CD4-positive, alpha-beta T cell treated with Interleukin-15 for 4 hours (primary cell): ENCODE measurements around the gene C11orf65.
"Not testable (repeated sequence)": the region's sequence is repeated elsewhere in the genome, so short reads cannot be mapped to it uniquely, and the experiment has no call there.

ENCODE experiments used
- DNase-seq: peaks from one replicate; pipeline ENCODE4 v3.0.0-alpha.2; 2020; ENCODE audit warnings: low spot score

Gene C11orf65

DNA sequence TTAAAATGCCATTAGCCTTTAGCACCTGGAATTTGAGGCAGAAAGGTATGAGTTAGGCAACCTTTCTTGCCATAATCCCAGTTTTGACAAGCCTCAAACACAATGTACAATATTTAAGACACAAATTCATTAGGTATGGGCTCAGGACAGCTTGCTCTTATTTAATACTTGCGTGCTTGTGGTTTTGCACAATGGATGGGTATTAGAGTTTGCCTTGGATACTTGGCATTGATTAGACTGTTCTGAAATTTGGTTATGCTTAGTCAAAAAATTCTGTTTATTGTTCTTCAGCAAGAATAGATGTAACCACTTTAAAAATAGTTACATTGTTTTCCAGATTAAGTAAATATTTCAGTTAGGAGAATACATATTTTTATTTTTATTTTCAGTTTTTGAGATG lies 5.4 kb upstream of the C11orf65 start:
- DNase-seq = no peak

DNA sequence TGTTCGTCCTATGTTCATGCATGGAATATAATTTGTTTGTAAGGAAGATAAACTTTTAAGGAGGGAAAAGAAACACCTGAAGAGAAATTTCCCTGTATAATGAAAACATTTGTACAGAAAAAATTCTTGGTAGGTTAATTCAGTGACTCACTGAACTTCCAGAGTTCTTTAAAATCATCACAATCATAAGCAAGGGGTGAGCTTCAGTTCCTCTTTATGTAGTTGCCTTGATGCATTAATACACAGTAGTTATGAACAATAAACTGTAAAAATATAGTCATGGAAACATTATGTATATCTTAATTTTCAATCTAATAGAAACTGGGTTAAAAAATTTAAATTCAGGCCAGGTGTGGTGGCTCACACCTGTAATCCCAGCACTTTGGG lies 1.1 kb upstream of the C11orf65 start:
- no peak for DNase-seq

DNA sequence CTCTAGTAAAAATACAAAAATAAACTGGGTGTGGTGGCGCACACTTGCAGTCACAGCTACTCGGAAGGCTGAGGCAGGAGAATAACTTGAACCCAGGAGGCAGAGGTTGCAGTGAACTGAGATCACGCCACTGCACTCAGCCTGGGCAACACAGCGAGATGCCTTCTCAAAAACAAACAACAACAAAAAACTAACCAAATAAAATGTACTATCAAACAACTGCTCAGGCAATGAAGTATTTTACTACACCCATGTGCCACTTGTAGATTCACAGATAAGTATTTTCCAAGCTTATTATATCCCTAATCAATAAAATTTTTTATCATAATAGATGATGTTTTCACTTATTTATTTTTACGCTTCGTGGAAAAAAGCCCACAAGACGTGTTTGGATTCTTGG lies 924 bp downstream of the C11orf65 start:
- no peak for DNase-seq

DNA sequence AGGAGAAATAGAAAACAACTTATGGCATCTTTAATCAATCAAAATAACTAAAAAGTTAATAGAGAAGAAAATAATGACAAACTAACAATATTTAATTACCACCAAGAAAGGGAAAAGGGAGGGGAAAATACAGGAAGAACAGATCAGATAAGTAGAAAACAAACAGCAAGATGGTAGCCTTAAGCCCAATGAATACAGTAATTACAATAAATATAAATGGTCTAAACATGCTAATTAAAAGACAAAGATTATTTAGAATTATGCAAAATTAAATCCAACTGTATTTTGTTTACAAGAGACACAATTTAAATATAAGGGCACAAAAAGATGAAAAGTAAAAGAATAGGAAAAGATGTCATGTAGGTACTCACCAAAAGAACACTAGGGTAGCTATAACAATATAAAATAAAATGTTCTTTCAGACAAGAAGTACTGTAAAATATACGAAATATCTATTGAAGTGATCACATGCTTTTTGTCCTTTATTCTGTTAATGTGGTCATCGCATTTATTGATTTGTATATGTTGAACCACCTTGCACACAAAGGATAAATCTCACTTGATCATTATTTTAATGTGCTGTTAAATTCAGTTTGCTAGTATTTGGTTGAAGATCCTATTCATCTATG lies 14.0 kb downstream of the C11orf65 start:
- DNase-seq = no peak

DNA sequence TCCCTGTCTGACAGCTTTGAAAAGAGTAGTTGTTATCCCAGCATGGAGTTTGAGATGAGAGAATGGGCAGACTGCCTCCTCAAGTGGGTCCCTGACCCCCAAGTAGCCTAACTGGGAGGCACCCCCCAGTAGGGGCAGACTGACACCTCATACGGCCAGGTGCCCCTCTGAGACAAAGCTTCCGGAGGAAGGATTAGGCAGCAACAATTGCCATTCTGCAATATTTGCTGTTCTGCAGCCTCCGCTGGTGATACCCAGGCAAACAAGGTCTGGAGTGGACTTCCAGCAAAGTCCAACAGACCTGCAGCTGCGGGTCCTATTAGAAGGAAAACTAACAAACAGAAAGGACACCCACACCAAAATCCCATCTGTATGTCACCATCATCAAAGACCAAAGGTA lies 25.9 kb downstream of the C11orf65 start:
- not testable (repeated sequence) for DNase-seq

DNA sequence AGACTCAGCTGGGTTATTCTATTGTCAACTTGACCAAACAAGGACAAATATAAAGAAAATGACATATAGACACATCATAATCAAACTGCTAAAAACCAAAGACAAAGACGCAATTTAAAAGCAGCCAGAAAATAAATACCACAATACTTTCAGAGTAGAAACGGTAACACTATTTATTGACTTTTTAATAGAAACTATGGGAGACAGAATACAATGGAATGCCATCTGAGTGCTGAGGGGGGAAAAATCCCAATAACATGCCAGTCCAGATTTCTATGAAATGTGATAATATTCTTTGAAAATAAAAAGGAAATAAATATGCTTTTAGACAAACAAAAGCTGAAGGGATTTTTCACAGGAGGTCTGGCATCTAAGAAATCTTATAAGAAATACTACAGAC lies 30.7 kb downstream of the C11orf65 start:
- DNase-seq = no peak

DNA sequence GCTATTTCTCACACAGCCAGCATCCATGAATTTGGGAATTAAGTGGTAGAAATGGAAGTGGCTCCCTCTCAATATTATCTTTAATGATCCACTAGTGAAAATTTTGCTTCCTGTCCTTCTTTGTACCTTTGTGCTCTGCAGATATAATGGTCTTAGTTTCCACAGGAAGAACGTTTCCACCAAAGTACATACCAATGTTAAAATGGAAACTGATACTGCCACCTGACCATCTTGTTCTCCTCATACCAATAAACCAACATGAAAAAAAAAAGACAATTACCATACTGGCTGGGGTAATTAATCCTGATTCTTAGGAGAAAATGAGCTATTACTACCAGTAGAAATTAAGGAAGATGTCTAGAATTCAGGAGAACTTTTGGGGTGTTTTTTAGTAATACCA lies 32.3 kb downstream of the C11orf65 start:
- no peak for DNase-seq

DNA sequence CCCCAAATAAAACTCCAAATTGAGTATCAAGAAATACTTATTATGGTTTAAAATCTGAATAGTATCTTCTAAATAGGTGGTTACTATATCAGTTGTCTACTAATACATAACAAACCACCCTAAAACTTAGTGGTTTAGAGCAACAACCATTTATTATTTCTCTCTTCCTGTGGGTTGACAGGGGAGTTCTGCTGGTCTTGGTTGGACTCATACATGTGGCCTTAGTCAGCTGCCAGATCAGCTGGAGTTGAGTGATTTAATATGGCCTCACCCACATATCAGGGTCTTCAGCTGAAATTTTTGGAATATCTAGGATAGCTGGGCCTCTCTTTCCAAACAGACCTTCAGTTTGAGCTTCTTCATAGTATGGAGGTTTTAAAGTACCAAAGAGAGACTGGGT lies 34.5 kb downstream of the C11orf65 start:
- DNase-seq = no peak

DNA sequence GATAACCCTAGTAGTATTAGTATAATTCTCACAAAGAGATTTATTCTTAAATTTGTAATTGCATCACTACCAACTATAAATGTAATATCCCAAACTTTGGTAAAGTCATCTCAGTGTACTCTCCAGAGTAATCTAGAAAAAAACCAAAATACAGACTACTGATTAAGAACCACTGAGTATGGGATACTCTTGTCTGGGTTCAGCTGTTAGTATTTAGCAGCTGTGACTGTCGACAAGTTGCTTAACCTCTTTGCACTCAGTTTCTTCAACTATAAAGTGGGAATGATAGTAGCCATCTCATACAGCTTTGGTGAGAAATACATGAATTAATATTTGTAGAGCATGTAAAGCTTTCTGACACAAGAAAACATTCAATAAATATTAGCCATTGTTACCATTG lies 35.3 kb downstream of the C11orf65 start:
- DNase-seq = no peak

DNA sequence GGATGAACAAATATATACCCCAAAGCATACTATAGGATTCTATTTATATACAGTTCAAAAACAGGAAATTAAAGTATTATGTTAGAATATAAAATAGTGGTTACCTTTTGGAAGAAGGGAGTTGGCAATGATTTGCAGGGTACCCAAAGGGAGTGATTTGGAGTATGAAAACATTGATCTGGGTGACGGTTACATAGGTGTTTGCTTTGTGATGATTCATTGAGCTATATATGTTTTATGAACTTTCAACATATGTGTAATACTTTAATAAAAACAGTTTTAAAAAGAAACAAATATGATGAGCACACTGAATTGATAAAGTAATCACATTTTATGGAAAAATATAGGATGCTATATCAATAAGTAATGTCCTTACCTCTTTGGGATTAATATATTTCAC lies 36.0 kb downstream of the C11orf65 start:
- no peak for DNase-seq

DNA sequence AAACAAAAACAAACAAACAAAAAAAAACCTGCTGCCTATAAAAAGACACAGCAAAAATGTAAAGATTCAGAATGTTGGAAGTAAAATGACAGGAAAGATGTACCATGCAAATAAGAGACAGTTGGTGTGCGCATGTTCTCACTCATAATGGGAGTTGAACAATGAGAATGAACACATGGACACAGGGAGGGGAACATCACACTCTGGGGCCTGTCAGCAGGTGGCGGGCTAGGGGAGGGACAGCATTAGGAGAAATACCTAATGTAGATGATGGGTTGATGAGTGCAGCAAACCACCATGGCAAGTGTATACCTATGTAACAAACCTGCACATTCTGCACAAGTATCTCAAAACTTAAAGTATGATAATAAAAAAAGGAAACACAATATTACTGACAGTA lies 49.8 kb downstream of the C11orf65 start:
- DNase-seq = peak; percentile 36

DNA sequence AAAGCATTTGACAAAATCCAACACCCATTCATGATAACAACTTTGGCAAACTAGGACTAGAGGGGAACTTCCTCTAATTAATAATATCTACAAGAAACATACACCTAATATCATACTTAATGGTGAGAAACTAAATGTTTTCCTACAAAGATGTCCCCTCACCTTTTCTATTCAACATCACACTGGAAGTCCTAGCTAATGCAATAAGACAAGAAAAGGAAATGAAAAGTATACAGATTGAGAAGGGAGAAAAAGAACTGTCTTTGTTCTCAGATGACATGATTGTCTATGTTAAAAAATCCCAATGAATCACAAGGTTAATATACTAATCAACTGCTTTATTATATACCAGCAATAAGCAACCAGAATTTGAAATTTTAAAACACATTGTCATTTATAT lies 52.4 kb downstream of the C11orf65 start:
- no peak for DNase-seq

DNA sequence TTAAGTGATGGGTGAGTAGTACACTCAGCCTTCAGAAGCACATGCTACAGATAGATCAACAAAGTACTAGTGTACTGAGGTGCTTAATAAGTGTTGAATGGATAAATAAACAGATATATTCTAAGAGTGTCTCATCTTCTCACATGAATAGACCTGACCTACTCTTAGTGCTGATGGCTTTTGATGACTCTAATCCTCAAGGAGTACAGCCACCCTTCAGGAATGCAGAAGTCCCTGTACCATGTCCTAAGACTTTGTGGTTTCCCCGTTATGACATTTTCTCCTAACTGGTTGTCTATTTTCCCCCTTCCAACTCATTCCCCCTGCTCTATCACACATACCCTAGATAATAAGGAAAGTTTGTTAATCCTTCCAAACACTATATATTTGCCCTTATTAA lies 61.6 kb downstream of the C11orf65 start:
- no peak for DNase-seq

DNA sequence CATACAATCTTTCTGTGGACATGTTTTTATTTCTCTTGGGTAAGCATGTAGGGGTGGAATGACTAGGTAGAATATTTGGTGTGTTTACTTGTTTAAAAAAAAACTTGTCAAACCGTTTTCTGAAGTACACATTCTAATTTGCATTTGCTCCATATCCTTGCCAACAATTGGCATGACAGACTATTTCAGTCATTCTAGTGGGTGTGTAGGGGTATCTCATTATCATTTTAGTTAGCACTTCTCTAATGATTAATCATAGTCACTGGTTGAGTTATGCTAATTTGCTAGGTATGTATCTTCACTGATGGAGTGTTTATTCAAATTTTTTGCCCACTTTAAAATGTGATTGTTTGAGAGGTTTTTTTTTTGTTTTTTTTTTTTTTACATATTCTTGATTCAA lies 64.3 kb downstream of the C11orf65 start:
- no peak for DNase-seq

DNA sequence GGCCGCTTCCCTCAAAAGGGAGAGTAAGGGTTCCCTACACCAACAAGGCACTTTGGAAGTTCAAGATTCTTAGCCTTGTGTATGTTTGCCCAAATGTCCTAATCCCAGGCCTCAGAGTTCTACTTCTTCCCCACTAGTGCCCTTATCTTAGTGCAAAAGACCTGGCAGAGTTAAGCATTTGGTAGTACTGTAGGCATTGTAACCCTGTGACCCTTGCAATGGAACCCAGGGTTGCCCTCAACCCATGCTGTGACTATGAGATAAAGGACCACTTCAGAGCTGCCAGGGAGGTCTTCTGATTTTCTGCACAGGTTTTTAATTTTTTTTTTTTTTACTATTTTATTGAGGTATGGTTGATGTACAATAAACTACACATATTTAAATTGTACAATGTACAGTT lies 65.1 kb downstream of the C11orf65 start:
- no peak for DNase-seq

DNA sequence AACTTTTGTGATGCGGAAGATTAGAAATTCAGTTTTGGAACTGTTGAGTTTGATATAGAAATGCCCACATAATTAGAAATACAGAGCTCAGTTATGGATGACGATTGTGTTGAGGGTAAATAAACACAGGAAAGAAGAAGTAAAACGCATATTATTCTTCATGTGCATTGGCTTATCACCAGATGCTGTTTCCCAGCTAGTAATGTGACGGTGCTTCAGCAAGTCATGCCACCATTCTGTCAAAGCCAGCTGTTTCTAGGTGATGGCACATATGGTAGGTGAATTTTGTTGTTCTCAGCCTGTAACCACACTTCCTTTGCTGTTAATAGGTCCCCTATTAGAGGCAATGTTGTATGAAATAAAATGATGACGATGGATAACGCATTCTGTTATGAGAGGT lies 68.9 kb downstream of the C11orf65 start:
- no peak for DNase-seq

DNA sequence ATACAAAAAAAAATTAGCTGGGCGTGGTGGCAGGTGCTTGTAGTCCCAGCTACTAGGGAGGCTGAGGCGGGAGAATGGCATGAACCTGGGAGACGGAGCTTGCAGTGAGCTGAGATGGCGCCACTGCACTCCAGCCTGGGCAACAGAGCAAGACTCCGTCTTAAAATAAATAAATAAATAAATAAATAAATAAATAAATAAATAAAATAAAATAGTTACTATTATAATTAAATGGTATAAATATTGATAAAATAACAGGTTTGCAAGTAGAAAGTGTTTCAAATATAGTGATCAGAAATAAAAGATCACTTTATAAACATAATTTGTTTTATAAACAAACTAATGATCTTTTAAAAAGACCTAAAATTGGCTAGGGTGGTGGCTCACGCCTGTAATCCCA lies 70.7 kb downstream of the C11orf65 start:
- not testable (repeated sequence) for DNase-seq

DNA sequence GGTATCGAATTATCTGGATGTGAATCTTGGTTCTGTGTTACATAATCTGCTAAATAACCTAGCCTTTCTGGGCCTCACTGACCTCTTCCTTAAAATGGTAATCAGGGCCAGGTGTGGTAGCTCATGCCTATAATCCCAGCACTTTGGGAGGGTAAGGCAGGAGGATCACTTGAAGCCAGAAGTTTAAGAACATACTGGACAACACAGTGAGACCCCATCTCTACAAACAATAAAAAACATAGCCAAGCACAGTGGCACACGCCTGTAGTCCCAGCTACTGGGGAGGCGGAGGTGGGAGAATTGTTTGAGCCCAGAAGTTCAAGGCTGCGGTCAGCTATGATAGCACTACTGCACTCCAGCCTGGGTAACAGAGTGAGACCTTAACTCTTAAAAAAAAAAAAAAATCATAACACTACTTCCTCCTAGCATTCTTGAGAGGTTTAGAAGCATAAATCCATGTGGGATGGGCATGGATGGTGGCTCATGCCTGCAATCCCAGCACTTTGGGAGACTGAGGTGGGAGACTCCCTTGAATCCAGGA lies 72.5 kb downstream of the C11orf65 start:
- DNase-seq = no peak

DNA sequence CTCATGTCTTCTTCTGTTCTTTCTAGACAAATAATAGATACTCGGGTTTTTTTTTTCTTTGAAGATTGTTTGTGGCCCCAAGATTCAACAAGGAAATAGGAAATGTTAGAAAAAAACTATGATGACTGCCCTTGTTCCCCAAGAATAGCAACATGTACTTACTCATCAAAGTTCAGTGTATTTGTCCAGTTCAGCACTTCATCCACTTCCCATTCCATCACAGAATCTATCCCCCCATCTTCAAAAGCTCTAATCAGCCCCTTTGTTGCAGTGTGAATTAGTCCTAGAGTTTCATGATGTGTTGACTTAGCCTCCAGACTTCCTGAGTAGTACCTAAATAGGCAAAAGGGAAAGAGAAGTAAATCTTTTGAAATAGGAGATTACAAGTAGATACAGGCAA lies 74.3 kb downstream of the C11orf65 start:
- no peak for DNase-seq

DNA sequence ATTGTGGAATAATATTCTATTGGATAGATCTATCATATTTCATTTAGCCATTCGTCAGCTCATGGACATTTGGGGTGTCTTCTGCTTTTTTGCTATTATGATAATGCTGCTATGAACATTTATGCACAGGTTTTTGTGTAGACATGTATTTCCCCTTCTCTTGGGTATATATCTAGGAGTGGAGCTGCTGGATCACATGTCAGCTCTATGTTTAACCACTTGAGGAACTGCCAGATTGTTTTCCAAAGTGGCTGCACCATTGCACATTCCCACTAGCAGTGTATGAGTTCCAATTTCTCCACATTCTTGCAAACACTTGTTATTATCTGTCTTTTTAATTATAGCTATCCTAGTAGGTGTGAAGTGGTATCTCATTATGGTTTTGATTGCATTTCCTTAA lies 75.0 kb downstream of the C11orf65 start:
- DNase-seq = no peak

DNA sequence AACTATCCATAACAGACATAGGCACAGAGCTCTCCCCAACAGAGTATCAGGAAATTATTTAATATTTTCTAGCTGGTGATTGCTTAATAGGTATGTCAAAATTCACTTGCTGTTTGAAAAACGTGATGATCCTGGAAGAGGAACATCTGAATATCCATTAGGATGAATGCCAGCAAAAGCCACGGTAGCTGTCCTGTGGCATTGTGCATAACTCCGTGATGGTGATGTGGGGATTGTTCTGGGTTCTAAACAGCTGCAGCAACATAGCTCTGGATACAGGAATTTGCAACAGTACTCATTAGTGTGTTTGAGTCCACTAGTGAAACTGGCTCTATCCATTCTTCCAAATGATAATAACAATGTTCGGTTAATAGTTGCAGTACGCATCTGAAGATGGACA lies 78.8 kb downstream of the C11orf65 start:
- no peak for DNase-seq

DNA sequence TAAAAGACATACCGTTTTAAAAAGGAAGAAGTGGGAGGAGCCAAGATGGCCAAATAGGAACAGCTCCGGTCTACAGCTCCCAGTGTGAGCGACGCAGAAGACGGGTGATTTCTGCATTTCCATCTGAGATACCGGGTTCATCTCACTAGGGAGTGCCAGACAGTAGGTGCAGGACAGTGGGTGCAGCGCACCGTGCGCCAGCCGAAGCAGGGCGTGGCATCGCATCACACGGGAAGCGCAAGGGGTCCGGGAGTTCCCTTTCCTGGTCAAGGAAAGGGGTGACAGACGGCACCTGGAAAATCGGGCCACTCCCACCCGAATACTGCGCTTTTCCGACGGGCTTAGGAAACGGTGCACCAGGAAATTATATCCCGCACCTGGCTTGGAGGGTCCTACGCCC lies 93.8 kb downstream of the C11orf65 start:
- DNase-seq = not testable (repeated sequence)

DNA sequence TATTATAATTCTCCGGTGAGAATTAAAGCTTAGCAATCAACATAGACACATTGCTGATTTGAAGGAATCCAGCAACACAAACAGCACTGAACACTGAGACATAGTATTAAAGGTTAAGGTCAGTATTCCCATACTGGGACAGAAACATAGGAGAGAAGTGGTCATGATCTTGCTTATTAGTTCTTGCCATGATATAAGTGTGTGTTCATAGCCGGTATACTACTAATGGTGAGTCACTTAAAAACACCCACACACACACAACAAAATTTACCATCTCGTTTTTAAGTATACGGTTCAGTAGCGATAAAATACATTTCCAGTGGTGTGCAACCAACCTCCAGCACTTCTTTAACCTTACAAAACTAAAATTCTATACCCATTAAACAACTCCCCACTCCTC lies 96.3 kb downstream of the C11orf65 start:
- no peak for DNase-seq

DNA sequence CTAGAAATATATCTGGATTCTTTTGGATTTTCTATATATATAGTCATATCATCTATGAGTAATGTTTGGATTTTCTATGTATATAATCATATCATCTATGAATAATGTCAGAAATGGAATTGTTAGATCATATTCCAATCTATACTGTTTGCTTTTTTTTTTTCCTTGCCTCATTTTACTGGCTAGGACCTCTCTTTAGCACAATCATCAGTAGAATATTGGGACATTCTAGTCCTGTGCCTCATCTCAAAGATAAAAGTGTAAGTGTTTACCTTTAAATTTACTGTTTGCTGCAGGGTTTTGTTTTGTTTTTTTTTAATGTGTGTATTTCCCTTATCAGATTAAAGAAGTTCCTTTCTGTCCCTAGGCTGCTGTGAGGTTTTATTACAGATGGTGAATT lies 97.0 kb downstream of the C11orf65 start:
- DNase-seq = no peak

DNA sequence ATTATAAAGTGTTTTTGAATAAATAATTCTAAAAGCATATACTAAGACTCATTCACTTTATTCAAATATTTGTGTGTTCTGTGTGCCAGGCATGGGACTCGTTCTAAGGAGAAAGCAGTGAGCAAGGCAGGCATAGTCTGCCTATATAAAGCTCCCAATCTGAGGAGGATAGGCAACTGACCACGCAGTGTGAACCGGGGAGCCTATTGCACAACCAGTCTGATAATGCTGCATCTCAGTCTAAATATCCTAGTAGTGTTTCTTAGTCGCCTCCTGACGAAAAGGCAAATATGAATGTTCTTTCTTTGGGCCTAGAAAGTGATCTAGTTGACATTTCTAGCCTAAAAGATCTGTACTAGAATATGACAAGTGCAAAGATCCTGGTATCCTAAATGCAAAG lies 98.3 kb downstream of the C11orf65 start:
- no peak for DNase-seq
